Measurements from ENCODE around the gene SLAMF1. TPM values are rescaled to one million over a fixed set of nuclear protein-coding genes. Genes with fewer than 3 reads are reported as not detected.

SLAMF1 gene
- total RNA-seq, 1 donor from 2014 or later: not detected

DNA sequence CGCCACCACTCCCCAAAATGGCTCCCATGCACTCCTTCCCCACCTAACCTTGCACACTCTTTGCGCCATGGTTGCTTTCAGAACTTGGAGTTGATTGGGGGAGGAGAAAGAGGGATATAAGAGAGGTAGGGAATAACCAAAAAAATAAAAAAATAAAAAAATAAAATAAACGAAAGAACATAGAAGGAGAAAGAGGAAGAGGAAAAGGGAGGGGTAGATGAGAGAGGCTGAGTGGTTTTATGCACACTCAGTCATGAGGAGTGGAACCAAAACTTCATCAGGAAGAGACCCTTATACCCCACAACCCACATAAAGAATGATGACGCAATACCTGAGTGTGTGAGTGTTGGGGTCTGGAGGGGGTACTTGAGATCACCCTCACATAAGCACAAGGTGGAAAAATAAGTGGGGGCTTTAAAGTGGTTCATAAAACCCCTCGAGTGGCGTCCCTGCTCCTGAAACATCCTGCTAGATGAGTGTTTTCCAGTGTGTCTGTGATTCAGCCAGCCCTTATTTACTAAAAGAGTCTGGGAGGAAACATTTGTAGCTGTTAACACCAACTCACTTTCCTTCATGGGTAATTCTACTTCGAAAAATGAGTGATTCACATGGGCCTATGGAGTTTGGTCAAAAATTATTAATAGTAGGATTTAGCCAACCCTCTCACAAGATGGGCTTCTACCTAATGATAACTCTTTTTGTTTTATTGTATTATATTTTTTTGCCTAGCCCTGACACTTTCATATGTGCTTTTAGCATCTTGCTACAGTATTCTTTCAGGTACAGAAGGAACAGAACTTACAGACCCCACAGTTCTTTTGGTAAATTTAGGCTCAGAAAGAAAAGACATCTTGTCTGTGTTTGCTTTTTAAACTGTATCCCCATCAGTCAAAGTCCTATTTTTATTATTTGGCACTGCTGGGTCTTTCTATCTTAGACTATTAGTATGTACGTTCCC, 5.2 kb downstream of the SLAMF1 start:
- no peak overlapping the region for H3K27ac Mint-ChIP-seq (ENCODE audit: unreplicated experiment)
- TF ChIP-seq, protein P1, sequence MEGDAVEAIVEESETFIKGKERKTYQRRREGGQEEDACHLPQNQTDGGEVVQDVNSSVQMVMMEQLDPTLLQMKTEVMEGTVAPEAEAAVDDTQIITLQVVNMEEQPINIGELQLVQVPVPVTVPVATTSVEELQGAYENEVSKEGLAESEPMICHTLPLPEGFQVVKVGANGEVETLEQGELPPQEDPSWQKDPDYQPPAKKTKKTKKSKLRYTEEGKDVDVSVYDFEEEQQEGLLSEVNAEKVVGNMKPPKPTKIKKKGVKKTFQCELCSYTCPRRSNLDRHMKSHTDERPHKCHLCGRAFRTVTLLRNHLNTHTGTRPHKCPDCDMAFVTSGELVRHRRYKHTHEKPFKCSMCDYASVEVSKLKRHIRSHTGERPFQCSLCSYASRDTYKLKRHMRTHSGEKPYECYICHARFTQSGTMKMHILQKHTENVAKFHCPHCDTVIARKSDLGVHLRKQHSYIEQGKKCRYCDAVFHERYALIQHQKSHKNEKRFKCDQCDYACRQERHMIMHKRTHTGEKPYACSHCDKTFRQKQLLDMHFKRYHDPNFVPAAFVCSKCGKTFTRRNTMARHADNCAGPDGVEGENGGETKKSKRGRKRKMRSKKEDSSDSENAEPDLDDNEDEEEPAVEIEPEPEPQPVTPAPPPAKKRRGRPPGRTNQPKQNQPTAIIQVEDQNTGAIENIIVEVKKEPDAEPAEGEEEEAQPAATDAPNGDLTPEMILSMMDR (IDR thresholded peaks at IDR 0.05; ENCODE audit: partially characterized antibody, unreplicated experiment): no peak
- peaks cover under 1% of the 10 kb centered on the region for H3K9me3 Mint-ChIP-seq (ENCODE audit: unreplicated experiment)
- H3K4me3 Mint-ChIP-seq (ENCODE audit: unreplicated experiment): no peak overlapping the region
- H3K27me3 Mint-ChIP-seq (ENCODE audit: unreplicated experiment): no peaks in the 10 kb centered on the region
- H3K36me3 Mint-ChIP-seq (ENCODE audit: unreplicated experiment): no peaks in the 10 kb centered on the region
- DNase-seq: no peak
- H3K4me1 Mint-ChIP-seq (ENCODE audit: low read depth, unreplicated experiment): no peaks in the 10 kb centered on the region

DNA sequence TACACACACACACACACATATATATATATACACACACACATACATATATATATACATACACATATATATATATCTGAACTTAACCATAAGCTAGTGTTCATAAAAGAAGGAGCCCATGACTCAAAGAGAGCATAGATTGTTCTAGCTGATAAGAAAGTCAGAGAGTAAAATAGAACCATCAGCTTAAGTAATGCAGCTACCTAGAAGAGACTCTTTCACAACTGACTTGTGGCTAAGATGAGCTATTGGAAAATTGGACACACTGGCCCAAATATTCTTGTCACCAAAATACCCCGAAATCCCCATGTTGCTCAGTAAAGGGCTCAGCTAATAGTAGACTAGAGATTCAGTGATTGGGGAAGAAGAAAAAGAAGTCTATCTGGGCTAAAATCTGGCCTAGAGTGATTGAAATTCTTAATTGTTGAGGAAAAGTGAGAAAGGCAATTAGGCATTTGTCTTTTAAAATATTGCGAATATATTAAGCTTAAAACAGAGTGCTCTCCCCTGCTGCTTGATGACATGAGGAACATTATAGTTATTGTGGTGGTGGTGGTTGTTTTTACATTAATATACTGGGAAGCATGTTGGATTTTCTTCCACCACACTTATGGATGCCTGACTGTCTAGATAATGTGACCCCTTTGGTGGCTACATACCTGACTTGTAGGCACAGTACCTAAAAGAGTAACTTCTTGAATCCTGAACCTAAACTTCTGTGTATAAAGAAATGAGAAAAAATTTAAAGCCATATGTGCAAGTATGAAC, 6.3 kb downstream of the SLAMF1 start:
- no peaks in the 10 kb centered on the region for H3K4me1 Mint-ChIP-seq (ENCODE audit: low read depth, unreplicated experiment)
- no peak overlapping the region for H3K4me3 Mint-ChIP-seq (ENCODE audit: unreplicated experiment)
- H3K27ac Mint-ChIP-seq (ENCODE audit: unreplicated experiment): no peak overlapping the region
- no peaks in the 10 kb centered on the region for H3K27me3 Mint-ChIP-seq (ENCODE audit: unreplicated experiment)
- H3K36me3 Mint-ChIP-seq (ENCODE audit: unreplicated experiment): no peaks in the 10 kb centered on the region
- H3K9me3 Mint-ChIP-seq (ENCODE audit: unreplicated experiment): no peaks in the 10 kb centered on the region
- no peak for DNase-seq
- TF ChIP-seq, protein P1 (IDR thresholded peaks at IDR 0.05; ENCODE audit: partially characterized antibody, unreplicated experiment): no peak

DNA sequence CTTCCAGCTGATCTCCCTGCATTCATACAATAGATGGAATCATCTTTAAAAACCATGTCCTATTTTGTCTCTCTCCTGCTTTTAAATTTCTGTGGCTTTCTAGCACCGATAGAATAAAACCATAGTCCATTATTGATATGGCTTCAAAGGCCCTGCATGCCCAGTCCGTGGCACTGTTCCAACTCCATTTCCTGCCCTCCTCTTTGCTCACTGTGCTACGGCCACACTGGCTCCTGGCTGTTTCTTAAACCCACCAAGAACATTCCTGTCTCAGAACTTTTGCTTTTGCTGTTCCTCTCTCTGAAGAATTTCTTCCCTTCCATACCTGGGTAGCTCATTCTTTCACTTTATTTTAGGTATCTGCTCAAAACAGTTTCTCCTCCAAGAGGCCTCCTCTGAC, 7.2 kb downstream of the SLAMF1 start:
- H3K36me3 Mint-ChIP-seq (ENCODE audit: unreplicated experiment): no peaks in the 10 kb centered on the region
- no peak overlapping the region for H3K4me3 Mint-ChIP-seq (ENCODE audit: unreplicated experiment)
- H3K27ac Mint-ChIP-seq (ENCODE audit: unreplicated experiment): no peak overlapping the region
- DNase-seq: no peak
- no peaks in the 10 kb centered on the region for H3K9me3 Mint-ChIP-seq (ENCODE audit: unreplicated experiment)
- TF ChIP-seq, protein P1 (IDR thresholded peaks at IDR 0.05; ENCODE audit: partially characterized antibody, unreplicated experiment): no peak
- H3K4me1 Mint-ChIP-seq (ENCODE audit: low read depth, unreplicated experiment): no peaks in the 10 kb centered on the region
- no peaks in the 10 kb centered on the region for H3K27me3 Mint-ChIP-seq (ENCODE audit: unreplicated experiment)

DNA sequence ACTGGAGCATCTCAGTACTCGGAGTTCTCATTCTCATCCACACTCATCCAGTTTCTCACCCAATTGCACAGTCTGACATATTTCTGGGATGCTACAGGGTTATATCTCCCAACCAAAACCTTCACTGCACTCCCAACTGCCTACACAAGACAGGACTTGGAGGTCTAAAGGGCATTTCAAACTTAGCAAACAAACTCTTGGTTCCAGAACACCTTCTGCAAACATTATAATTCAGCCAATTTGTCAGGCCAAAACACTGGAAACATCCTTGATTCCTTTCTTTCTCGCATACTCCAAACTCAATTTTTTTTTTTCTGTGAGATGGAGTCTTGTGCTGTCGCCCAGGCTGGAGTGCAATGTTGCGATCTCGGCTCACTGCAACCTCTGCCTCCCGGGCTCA, 7.9 kb downstream of the SLAMF1 start:
- Mint-ChIP-seq H3K27ac (ENCODE audit: unreplicated experiment) (no peak overlapping the region), H3K9me3 (ENCODE audit: unreplicated experiment) (no peaks in the 10 kb centered on the region), H3K4me3 (ENCODE audit: unreplicated experiment) (no peak overlapping the region), H3K4me1 (ENCODE audit: low read depth, unreplicated experiment) (no peaks in the 10 kb centered on the region), H3K27me3 (ENCODE audit: unreplicated experiment) (no peaks in the 10 kb centered on the region), H3K36me3 (ENCODE audit: unreplicated experiment) (no peaks in the 10 kb centered on the region)
- DNase-seq: no peak
- TF ChIP-seq, protein P1 (IDR thresholded peaks at IDR 0.05; ENCODE audit: partially characterized antibody, unreplicated experiment): no peak

DNA sequence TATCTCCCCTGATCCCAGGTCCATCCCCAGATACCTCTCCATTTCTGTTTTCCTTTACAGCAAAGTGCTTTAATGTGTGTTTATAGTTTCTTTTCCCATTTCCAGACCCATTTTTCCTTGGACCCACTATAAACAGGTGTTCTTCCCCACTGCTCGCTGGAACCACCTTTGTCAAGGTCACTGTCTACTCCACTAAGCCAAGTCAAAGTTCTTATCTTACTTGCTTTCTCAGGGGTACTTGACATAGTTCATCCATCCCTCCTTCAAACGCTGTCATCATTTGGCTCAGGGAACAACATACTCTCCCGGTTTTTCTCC, 8.3 kb downstream of the SLAMF1 start:
- no peak for DNase-seq
- Mint-ChIP-seq H3K27ac (ENCODE audit: unreplicated experiment) (no peak overlapping the region), H3K4me3 (ENCODE audit: unreplicated experiment) (no peak overlapping the region), H3K27me3 (ENCODE audit: unreplicated experiment) (no peaks in the 10 kb centered on the region), H3K4me1 (ENCODE audit: low read depth, unreplicated experiment) (no peaks in the 10 kb centered on the region), H3K9me3 (ENCODE audit: unreplicated experiment) (no peaks in the 10 kb centered on the region), H3K36me3 (ENCODE audit: unreplicated experiment) (no peaks in the 10 kb centered on the region)
- TF ChIP-seq, protein P1 (IDR thresholded peaks at IDR 0.05; ENCODE audit: partially characterized antibody, unreplicated experiment): no peak

All from glutamatergic neuron (in vitro differentiated cells).